Activated T-cell treated with anti-CD3 and anti-CD28 coated beads, Interleukin-2, amount 50 U/mL, for 72 hours (primary cell): ENCODE results near the gene STOM. TPM values are rescaled to one million over a fixed set of nuclear protein-coding genes. Genes with fewer than 3 reads are reported as not detected.

Experiments used
- ATAC-seq, 2 donors: fragments of 150-1000 bp; cut with Tn5 transposase; replicated peaks in 1 of 2; 2 replicates each; pipeline ENCODE4 v1.10.0; 2021; ENCODE audit warnings: moderate library complexity in 2 of 2, mild to moderate bottlenecking in 1 of 2
- DNase-seq, 2 donors: peaks; one replicate each; pipeline ENCODE4 v3.0.0; 2021 to 2022; ENCODE audit warnings: mixed read lengths in 1 of 2
- H3K27ac Mint-ChIP-seq: one replicate; pipeline ENCODE4 v1.8.0; 2022; ENCODE audit warnings: mild to moderate bottlenecking, moderate library complexity, mixed read lengths
- H3K27me3 Mint-ChIP-seq: one replicate; pipeline ENCODE4 v1.8.0; 2022; ENCODE audit warnings: low read depth, mixed read lengths
- H3K36me3 Mint-ChIP-seq, 2 donors: one replicate each; pipeline ENCODE4 v1.8.0; 2022; ENCODE audit warnings: mixed read lengths in 2 of 2, mild to moderate bottlenecking in 1 of 2; ENCODE audit not compliant: insufficient read depth in 2 of 2
- H3K4me1 Mint-ChIP-seq: one replicate; pipeline ENCODE4 v1.8.0; 2022; ENCODE audit warnings: low read depth, mixed read lengths
- H3K4me3 Mint-ChIP-seq, 2 donors: one replicate each; pipeline ENCODE4 v1.8.0; 2022; ENCODE audit warnings: mild to moderate bottlenecking in 2 of 2, mixed read lengths in 2 of 2, moderate library complexity in 2 of 2
- H3K9me3 Mint-ChIP-seq, 2 donors: one replicate each; pipeline ENCODE4 v1.8.0; 2022; ENCODE audit warnings: mixed read lengths in 2 of 2
- total RNA-seq, 2 donors: library from RNA; stranded (reverse); gene quantifications; one replicate each; pipeline ENCODE4 v1.2.3, GENCODE V29; 2022

Gene STOM
- total RNA-seq, 2 donors from 2014 or later, result 63.7 to 90.6 TPM

DNA sequence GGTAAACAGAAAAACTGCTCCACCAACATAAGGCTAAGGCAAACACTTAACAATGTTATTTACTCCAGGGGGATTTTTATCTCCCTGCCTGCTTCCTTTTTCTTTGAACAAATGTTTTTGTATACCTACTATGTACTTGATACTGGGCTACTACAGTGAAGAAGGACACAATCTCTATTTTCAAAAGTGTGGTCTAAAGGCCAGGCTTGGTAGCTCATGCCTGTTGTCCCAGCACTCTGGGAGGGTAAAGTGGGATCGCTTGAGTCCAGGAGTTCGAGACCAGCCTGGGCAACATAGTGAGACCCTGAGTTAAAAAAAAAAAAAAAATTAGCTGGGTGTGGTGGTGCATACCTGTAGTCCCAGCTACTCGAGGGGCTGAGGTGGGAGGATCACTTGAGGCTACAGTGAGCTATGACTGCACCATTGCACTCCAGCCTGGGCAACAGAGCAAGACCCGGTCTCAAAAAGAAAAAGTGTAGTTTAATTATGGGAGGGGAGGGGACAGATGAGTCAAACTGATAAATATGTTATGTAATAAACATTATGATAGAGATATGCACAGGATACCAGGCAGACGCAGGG lies 3.3 kb downstream of the STOM start:
- Mint-ChIP-seq H3K27me3 (no peaks in the 10 kb centered on the region), H3K27ac (peak overlapping the region; percentile 46), H3K4me3 (peak overlapping the region; percentile 26 to 85), H3K9me3 (peaks cover 0 to 3% of the 10 kb centered on the region in 2 donors), H3K36me3 (peaks cover 4 to 5% of the 10 kb centered on the region in 2 donors), H3K4me1 (peaks cover 56% of the 10 kb centered on the region)
- DNase-seq (no peak), ATAC-seq (no peak)

DNA sequence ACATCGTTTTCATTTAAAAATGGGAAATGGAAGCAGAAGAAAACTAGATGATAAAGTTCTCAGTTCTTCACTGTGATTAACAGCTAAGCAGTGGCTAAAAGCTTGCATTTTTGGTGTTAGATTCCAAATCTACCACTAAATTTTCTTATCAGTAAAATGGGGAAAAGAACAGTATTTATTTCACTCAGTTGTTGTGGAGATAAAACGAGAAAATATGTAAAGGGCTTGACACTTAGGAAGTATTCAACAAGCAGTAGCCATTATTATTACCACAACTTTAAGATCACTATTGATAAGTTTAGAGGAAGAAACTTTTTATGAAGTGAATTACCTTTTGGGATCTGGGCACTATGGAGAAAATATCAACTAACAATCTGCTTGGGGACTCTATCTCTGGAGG lies 4.5 kb downstream of the STOM start:
- peak overlapping the region; percentile 87 for H3K27ac Mint-ChIP-seq
- DNase-seq (no peak), ATAC-seq (no peak)
- H3K36me3 Mint-ChIP-seq, result peaks cover 3 to 4% of the 10 kb centered on the region in 2 donors
- peak overlapping the region in 1 of 2 donors; percentile 11 for H3K4me3 Mint-ChIP-seq
- H3K27me3 Mint-ChIP-seq, result no peaks in the 10 kb centered on the region
- H3K4me1 Mint-ChIP-seq, result peaks cover 51% of the 10 kb centered on the region
- H3K9me3 Mint-ChIP-seq, result peaks cover 0 to 3% of the 10 kb centered on the region in 2 donors

DNA sequence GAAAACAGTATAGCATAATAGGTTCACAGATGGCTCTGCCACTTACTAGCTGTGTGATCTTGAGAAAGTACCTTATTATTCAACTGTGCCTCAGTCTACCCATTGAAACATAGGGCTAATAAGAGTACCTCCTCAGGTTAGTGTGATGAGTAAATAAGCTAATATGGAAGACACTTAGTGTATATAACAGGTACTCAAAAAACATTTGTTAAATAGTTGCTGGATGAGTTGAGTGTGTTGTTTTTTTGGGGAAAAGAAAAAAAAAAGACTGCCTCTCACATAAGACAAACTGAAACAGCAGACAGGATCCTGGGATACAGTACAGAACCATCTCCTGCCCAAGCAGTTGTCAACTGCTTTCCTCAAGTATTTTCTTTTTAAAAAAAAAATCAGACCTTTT lies 5.2 kb downstream of the STOM start:
- H3K4me1 Mint-ChIP-seq, result peaks cover 49% of the 10 kb centered on the region
- H3K9me3 Mint-ChIP-seq, result no peaks in the 10 kb centered on the region
- no peak for ATAC-seq
- peak overlapping the region in 1 of 2 donors; percentile 11 for H3K4me3 Mint-ChIP-seq
- peaks cover 0 to 1% of the 10 kb centered on the region in 2 donors for H3K36me3 Mint-ChIP-seq
- H3K27ac Mint-ChIP-seq, result peak overlapping the region; percentile 54
- no peak for DNase-seq
- H3K27me3 Mint-ChIP-seq, result no peaks in the 10 kb centered on the region

- Mint-ChIP-seq H3K36me3 (peaks cover 0 to 1% of the 10 kb centered on the region in 2 donors), H3K27ac (peak overlapping the region; percentile 78), H3K4me3 (peak overlapping the region in 1 of 2 donors; percentile 28), H3K27me3 (no peaks in the 10 kb centered on the region), H3K9me3 (no peaks in the 10 kb centered on the region), H3K4me1 (peaks cover 52% of the 10 kb centered on the region)
- DNase-seq, result no peak
- no peak for ATAC-seq
These were observed 6.0 kb downstream of the STOM start for GRCh38 chr9:121364077-121364476.

- no peak for ATAC-seq
- no peaks in the 10 kb centered on the region for H3K27me3 Mint-ChIP-seq
- DNase-seq, result no peak
- H3K27ac Mint-ChIP-seq, result peak overlapping the region; percentile 78
- peaks cover 52% of the 10 kb centered on the region for H3K4me1 Mint-ChIP-seq
- H3K36me3 Mint-ChIP-seq, result no peaks in the 10 kb centered on the region
- H3K9me3 Mint-ChIP-seq, result no peaks in the 10 kb centered on the region
- peak overlapping the region in 1 of 2 donors; percentile 28 for H3K4me3 Mint-ChIP-seq
These were observed 6.5 kb downstream of the STOM start for GRCh38 chr9:121363622-121363961.

- Mint-ChIP-seq H3K9me3 (no peaks in the 10 kb centered on the region), H3K27me3 (no peaks in the 10 kb centered on the region), H3K4me3 (peak overlapping the region in 1 of 2 donors; percentile 15), H3K4me1 (peaks cover 52% of the 10 kb centered on the region), H3K27ac (peak overlapping the region; percentile 46), H3K36me3 (no peaks in the 10 kb centered on the region)
- ATAC-seq, result no peak
- DNase-seq, result no peak
These were observed 7.0 kb downstream of the STOM start for GRCh38 chr9:121362813-121363621.

DNA sequence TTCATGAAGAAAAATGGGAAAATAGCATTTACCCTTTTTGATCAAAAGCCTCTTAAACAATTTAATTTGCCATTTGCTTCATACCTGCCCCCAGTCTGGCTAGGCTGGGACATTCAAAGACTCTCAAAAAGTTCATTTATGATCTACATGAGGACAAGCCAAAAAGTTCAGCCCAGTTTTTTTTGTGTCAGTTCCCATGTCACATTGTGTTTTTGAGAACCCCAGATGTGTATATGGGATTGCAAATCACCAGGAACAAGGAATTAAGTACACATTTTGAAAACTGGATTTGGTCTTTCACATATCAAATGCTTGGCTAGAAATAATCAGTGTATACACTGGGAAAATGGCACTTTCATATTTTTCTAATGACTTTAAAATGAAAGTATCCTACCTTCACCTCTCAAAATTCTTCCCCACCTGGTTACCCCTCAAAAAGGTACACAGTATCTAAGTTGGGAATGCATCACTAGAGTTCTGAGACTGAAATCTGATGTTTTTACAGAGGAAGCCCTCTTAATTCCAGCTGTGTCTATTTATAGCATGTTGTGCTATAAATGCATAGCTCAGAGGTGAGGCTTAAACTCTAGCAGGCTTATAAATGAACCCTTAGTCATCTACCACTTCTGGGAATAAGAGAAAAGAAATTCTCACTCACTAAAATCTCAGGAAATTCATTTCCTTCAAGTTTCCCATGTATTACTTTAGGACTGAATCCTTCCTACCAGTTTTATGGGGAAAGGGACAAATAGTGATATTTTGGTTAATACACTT lies 9.3 kb downstream of the STOM start:
- ATAC-seq (no peak), DNase-seq (no peak)
- no peaks in the 10 kb centered on the region for H3K9me3 Mint-ChIP-seq
- peaks cover 0 to 4% of the 10 kb centered on the region in 2 donors for H3K36me3 Mint-ChIP-seq
- H3K27ac Mint-ChIP-seq, result peak overlapping the region; percentile 54
- peak overlapping the region in 1 of 2 donors; percentile 63 for H3K4me3 Mint-ChIP-seq
- no peaks in the 10 kb centered on the region for H3K27me3 Mint-ChIP-seq
- peaks cover 56% of the 10 kb centered on the region for H3K4me1 Mint-ChIP-seq

- no peaks in the 10 kb centered on the region for H3K27me3 Mint-ChIP-seq
- H3K27ac Mint-ChIP-seq, result peak overlapping the region; percentile 92
- peaks cover 4% of the 10 kb centered on the region in 2 donors for H3K36me3 Mint-ChIP-seq
- H3K9me3 Mint-ChIP-seq, result no peaks in the 10 kb centered on the region
- H3K4me1 Mint-ChIP-seq, result peaks cover 53% of the 10 kb centered on the region
- no peak for DNase-seq
- peak overlapping the region in 1 of 2 donors; percentile 93 for H3K4me3 Mint-ChIP-seq
- ATAC-seq, result peak; percentile 40 to 47
These were observed 10.4 kb downstream of the STOM start for GRCh38 chr9:121359351-121360294.

DNA sequence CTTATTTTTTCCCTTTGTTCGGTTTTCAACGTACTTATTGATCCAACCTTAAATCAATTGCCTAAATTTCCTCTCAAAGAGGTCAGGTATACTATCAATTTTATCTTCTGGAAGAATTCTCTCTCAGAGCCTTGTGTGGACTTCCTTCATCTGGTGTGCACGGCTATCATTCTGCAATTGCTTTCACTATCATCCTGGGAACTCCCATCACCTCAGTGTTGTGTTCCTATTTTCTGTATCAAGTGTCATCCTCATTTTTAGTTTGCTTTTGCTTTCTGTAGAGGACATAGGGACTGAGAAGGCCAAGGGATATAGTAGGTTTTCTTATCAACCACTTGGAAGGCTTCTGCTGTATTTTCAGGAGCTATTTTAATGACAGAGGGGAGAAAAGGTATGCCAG lies 11.3 kb downstream of the STOM start:
- ATAC-seq, result peak; percentile 20 to 35
- H3K27me3 Mint-ChIP-seq, result no peaks in the 10 kb centered on the region
- DNase-seq, result no peak
- H3K4me3 Mint-ChIP-seq, result peak overlapping the region; percentile 66 to 93
- H3K27ac Mint-ChIP-seq, result peak overlapping the region; percentile 92
- H3K9me3 Mint-ChIP-seq, result no peaks in the 10 kb centered on the region
- H3K36me3 Mint-ChIP-seq, result peaks cover 4% of the 10 kb centered on the region in 2 donors
- peaks cover 60% of the 10 kb centered on the region for H3K4me1 Mint-ChIP-seq

- H3K9me3 Mint-ChIP-seq, result no peaks in the 10 kb centered on the region
- ATAC-seq (no peak), DNase-seq (no peak)
- H3K4me3 Mint-ChIP-seq, result peak overlapping the region; percentile 33 to 66
- H3K27ac Mint-ChIP-seq, result peak overlapping the region; percentile 75
- H3K4me1 Mint-ChIP-seq, result peaks cover 65% of the 10 kb centered on the region
- H3K36me3 Mint-ChIP-seq, result peaks cover 6 to 10% of the 10 kb centered on the region in 2 donors
- H3K27me3 Mint-ChIP-seq, result no peaks in the 10 kb centered on the region
These were observed 13.0 kb downstream of the STOM start for GRCh38 chr9:121357011-121357410.

DNA sequence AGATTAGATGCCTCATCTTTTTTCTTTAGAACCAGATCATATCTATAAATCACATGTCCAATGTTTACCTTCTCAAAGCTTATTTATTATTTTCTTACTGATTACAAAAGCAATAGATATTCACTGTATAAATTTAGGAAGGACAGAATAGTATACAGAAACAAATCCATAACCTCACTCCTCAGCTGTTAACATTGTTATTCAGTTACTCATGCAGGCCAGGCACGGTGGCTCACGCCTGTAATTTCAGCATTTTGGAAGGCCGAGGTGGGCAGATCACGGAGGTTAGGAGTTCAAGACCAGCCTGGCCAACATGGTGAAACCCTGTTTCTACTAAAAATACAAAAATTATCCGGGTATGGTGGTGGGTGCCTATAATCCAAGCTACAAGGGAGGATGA lies 15.3 kb downstream of the STOM start:
- no peaks in the 10 kb centered on the region for H3K9me3 Mint-ChIP-seq
- no peaks in the 10 kb centered on the region for H3K27me3 Mint-ChIP-seq
- no peak for ATAC-seq
- peaks cover 57% of the 10 kb centered on the region for H3K4me1 Mint-ChIP-seq
- H3K4me3 Mint-ChIP-seq, result no peak overlapping the region
- no peak for DNase-seq
- H3K36me3 Mint-ChIP-seq, result peaks cover 8 to 10% of the 10 kb centered on the region in 2 donors
- H3K27ac Mint-ChIP-seq, result no peak overlapping the region

DNA sequence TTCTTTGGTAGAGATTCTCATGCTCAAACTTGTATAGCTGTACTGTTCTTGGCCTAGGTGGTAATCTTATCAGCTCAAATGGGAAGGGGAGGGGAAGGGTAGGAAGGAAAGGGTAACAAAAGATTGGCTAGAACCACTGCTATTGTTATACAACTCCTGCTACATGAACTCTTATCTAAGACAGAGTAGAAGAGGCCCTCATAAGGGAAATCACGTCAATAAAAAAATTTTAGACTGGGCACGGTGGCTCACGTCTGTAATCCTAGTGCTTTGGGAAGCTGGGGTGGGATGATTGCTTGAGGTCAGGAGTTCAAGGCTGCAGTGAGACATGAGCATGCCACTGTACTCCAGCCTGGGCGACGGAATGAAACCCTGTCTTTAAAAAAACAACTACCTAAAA lies 15.9 kb downstream of the STOM start:
- Mint-ChIP-seq H3K27ac (peak overlapping the region; percentile 47), H3K4me1 (peaks cover 53% of the 10 kb centered on the region), H3K9me3 (no peaks in the 10 kb centered on the region), H3K4me3 (peak overlapping the region; percentile 54 to 58), H3K36me3 (peaks cover 10 to 11% of the 10 kb centered on the region in 2 donors), H3K27me3 (no peaks in the 10 kb centered on the region)
- ATAC-seq, result peak; percentile 13 to 29
- DNase-seq, result no peak
